Activated B cell treated with CpG ODN at 0.5 μM for 24 hours (primary cell): ENCODE results near the gene RHOH. TPM values are rescaled to one million over a fixed set of nuclear protein-coding genes. Genes with fewer than 3 reads are reported as not detected.

ENCODE experiments used
- ATAC-seq: fragments of 200-7000 bp; cut with Tn5 transposase; one replicate; pipeline ENCODE4 v1.10.0; 2021; ENCODE audit warnings: low read depth, mild to moderate bottlenecking, moderate library complexity
- CTCF ChIA-PET: fragments of 350-600 bp; sonication (Branson Sonifier 250); formaldehyde crosslinking; loops from one replicate; lab custom pipeline; 2021; ENCODE audit warnings: antibody characterized with exemption; lab: Charles Lee
- POLR2A ChIA-PET: fragments of 350-600 bp; sonication (Branson Sonifier 250); formaldehyde crosslinking; loops from one replicate; lab custom pipeline; 2021; ENCODE audit warnings: antibody characterized with exemption; lab: Charles Lee
- DNase-seq: peaks from one replicate; pipeline ENCODE4 v3.0.0; 2022
- H3K27ac Mint-ChIP-seq: one replicate; pipeline ENCODE4 v1.8.0; 2020; ENCODE audit warnings: mixed read lengths
- H3K27me3 Mint-ChIP-seq: one replicate; pipeline ENCODE4 v1.8.0; 2021; ENCODE audit warnings: mixed read lengths
- H3K36me3 Mint-ChIP-seq: one replicate; pipeline ENCODE4 v1.8.0; 2021; ENCODE audit warnings: low read depth, mixed read lengths
- H3K4me1 Mint-ChIP-seq: one replicate; pipeline ENCODE4 v1.8.0; 2021; ENCODE audit warnings: mixed read lengths
- H3K4me3 Mint-ChIP-seq: one replicate; pipeline ENCODE4 v1.8.0; 2020; ENCODE audit warnings: mild to moderate bottlenecking, mixed read lengths
- H3K9me3 Mint-ChIP-seq: one replicate; pipeline ENCODE4 v1.8.0; 2020; ENCODE audit warnings: mixed read lengths
- intact Hi-C: fragments of 100-400 bp; cut with micrococcal nuclease; formaldehyde crosslinking; loops from one replicate; pipeline ENCODE4 v1.15.1; 2024
- total RNA-seq: library from RNA; stranded (reverse); gene quantifications from 2 replicates; pipeline ENCODE4 v1.2.3, GENCODE V29; 2022
- TF ChIP-seq, protein P1 (sequence below): fragments of 200-600 bp; IDR thresholded peaks from one replicate; pipeline ENCODE4 v1.8.0; 2022; ENCODE audit warnings: antibody characterized with exemption, mild to moderate bottlenecking

The RHOH gene
- total RNA-seq, 1 donor from 2014 or later, result 183 TPM

DNA sequence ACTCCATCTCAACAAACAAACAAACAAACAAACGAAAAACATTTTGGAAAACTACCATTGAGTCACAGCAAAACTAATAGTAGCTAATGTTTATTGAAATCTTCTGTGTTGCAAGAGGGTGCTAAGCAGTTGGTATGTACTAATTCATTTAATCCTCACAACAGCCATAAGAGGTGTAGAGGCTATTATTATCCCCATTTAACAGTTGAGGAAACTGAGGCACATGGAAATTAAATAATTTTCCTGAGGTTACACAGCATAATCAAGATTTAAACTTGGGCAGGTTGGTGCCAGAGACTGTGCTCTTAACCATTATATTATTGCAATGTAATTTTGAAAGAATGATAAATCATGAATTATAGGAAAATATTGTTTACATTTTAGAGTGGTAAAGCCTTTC, 17.5 kb upstream of the RHOH start:
- peaks cover 61% of the 10 kb centered on the region for H3K4me1 Mint-ChIP-seq
- H3K27me3 Mint-ChIP-seq, result no peaks in the 10 kb centered on the region
- ATAC-seq (no peak), DNase-seq (no peak)
- H3K9me3 Mint-ChIP-seq, result no peaks in the 10 kb centered on the region
- no peaks in the 10 kb centered on the region for H3K36me3 Mint-ChIP-seq
- TF ChIP-seq, protein P1, sequence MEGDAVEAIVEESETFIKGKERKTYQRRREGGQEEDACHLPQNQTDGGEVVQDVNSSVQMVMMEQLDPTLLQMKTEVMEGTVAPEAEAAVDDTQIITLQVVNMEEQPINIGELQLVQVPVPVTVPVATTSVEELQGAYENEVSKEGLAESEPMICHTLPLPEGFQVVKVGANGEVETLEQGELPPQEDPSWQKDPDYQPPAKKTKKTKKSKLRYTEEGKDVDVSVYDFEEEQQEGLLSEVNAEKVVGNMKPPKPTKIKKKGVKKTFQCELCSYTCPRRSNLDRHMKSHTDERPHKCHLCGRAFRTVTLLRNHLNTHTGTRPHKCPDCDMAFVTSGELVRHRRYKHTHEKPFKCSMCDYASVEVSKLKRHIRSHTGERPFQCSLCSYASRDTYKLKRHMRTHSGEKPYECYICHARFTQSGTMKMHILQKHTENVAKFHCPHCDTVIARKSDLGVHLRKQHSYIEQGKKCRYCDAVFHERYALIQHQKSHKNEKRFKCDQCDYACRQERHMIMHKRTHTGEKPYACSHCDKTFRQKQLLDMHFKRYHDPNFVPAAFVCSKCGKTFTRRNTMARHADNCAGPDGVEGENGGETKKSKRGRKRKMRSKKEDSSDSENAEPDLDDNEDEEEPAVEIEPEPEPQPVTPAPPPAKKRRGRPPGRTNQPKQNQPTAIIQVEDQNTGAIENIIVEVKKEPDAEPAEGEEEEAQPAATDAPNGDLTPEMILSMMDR, result no peak
- ChIA-PET POLR2A (no interaction called here), CTCF (interaction anchor here (1.2 kb wide), 1 partner anchor 129 kb away, joined by 3 read pairs; no protein-coding TSS in a partner anchor)
- intact Hi-C loops, result no loop called here
- H3K4me3 Mint-ChIP-seq, result no peak overlapping the region
- no peak overlapping the region for H3K27ac Mint-ChIP-seq

DNA sequence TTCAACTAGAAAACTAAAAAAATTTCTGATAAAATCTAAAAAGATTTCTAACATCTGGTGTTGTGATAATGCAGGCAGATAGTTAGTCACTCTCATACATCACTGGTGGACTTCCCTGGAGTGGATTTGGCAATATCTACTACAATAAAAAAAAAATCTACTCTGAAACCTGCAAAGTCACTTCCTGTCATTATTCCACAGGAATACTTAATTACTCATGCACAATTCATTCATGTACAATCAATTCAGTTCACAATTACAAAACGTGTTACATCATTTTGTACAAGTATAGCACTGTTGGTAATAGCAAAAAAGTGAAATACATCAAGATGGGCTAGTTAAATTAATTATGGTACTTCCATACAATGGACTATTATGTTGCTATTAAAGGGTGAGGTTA, 16.5 kb upstream of the RHOH start:
- POLR2A ChIA-PET, result interaction anchor here (1.1 kb wide), 1 partner anchor 25 kb away, joined by 4 read pairs; no protein-coding TSS in a partner anchor
- no peak for ATAC-seq
- H3K4me3 Mint-ChIP-seq, result no peak overlapping the region

DNA sequence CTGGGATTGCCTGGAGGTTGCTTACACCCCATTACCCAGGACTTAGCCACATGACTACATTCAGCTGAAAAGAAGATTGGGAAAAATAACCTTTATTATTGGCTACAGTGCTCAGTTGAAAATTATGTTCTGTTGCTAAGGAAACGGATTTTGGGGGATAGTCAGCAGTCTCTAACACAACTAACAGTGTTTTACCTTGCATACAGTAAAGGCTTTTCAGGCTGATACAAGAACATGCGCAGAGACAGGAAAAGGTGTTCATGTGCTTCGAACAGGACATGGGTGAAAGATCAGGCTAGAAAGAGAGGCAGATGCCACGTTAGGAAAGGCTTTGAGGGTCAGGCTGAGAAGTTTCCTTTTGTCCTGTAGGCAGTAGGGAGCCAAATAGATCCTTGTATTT, 14.8 kb upstream of the RHOH start:
- H3K4me3 Mint-ChIP-seq, result peak overlapping the region; percentile 7
- H3K4me1 Mint-ChIP-seq, result peaks cover 76% of the 10 kb centered on the region
- no peaks in the 10 kb centered on the region for H3K36me3 Mint-ChIP-seq
- ChIA-PET POLR2A (interaction anchor here (0.6 to 11.7 kb wide), 6 partner anchors 9 to 486 kb away, joined by 3 to 457 read pairs (median 31); partner anchors contain the start of gene RHOH), CTCF (no interaction called here)
- DNase-seq, result no peak
- intact Hi-C loops, result no loop called here
- H3K27me3 Mint-ChIP-seq, result no peaks in the 10 kb centered on the region
- no peak for ATAC-seq
- peak overlapping the region; percentile 42 for H3K27ac Mint-ChIP-seq
- TF ChIP-seq, protein P1, result no peak
- H3K9me3 Mint-ChIP-seq, result no peaks in the 10 kb centered on the region

More for the DNA sequence above, 16.5 kb upstream of the RHOH start:
- intact Hi-C loops, result no loop called here
- Mint-ChIP-seq H3K4me1 (peaks cover 62% of the 10 kb centered on the region), H3K36me3 (no peaks in the 10 kb centered on the region), H3K27me3 (no peaks in the 10 kb centered on the region), H3K9me3 (no peaks in the 10 kb centered on the region), H3K27ac (peak overlapping the region; percentile 12)
- no peak for DNase-seq
- TF ChIP-seq, protein P1, result no peak
- CTCF ChIA-PET, result no interaction called here

DNA sequence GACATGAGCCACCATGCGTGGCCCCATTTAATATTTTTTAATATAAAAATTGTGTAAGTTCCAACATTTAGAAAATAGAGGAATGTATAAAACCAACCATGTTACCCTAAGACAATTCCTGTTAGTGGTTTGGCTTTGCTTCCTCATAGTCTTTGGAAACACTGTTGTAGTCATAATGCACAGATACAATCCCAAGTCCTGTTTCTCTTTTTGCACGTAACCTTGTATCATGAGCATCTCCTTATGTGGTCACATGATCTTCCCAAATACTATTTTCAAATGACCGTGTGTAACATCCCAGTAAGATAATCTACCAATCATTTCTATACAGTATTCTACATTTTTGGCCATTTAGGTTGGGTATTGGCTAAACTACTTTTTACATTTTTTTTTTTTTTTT, 13.9 kb upstream of the RHOH start:
- DNase-seq (no peak), ATAC-seq (no peak)
- Mint-ChIP-seq H3K27me3 (no peaks in the 10 kb centered on the region), H3K4me1 (peaks cover 80% of the 10 kb centered on the region), H3K36me3 (no peaks in the 10 kb centered on the region), H3K9me3 (no peaks in the 10 kb centered on the region), H3K27ac (peak overlapping the region; percentile 18), H3K4me3 (no peak overlapping the region)
- intact Hi-C loops, result no loop called here
- ChIA-PET POLR2A (interaction anchor here (0.6 to 11.7 kb wide), 7 partner anchors 8 to 123 kb away, joined by 5 to 457 read pairs (median 50); partner anchors contain the start of gene RHOH), CTCF (interaction anchor here (2.6 to 2.9 kb wide), 2 partner anchors 31 to 134 kb away, joined by 7 to 12 read pairs; no protein-coding TSS in a partner anchor)
- TF ChIP-seq, protein P1, result no peak

DNA sequence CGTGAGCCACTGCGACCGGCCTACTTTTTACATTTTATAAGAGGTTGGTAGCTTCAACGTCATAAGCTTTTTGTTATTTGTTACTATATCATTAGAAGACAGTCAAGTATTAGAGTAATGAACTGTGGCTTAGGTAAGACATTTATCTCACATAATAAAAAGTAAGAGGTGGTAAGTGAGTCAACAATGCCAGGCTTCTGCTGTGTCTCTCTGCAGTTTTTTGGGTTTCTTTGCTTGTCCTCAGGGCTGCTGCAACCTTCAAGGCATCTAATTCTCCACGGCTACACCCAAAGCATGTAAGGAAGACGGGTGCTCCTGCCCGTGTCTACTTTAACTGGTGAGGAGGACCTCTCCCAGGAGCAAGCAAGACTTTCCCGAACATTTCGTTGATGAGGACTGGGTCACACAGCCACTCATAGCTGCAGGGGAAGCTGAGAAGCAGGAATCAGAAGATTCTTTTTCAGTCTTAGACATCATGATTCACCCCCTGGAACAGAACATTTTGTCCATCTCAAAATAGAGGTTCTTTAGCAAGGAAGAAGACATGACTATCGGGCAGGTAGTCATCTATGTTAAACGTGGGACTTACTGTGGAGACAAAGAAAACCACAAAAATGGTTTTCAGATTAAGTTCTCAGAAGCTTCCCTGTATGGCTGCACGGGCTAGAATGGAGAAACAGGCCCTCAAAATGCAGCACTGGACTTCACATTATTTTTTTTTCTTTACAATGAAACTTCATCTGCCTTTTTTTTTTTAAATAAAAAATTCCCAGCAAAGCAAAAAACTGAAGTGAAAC, 13.0 kb upstream of the RHOH start:
- Mint-ChIP-seq H3K4me3 (peak overlapping the region; percentile 69), H3K27ac (peak overlapping the region; percentile 92), H3K36me3 (no peaks in the 10 kb centered on the region), H3K27me3 (no peaks in the 10 kb centered on the region), H3K4me1 (peaks cover 78% of the 10 kb centered on the region), H3K9me3 (no peaks in the 10 kb centered on the region)
- ChIA-PET CTCF (interaction anchor here (0.7 to 3.5 kb wide), 6 partner anchors 12 to 133 kb away, joined by 3 to 25 read pairs (median 6); partner anchors contain the start of gene RHOH), POLR2A (interaction anchor here (0.6 to 11.7 kb wide), 24 partner anchors 9 to 1153 kb away, joined by 3 to 457 read pairs (median 5); partner anchors contain the start of genes N4BP2 and RHOH)
- TF ChIP-seq, protein P1, result no peak
- ATAC-seq, result peak; percentile 23
- intact Hi-C loops, result loop anchor here (1.0 to 2.0 kb wide), 3 partner anchors 11 to 34 kb away; no protein-coding TSS in a partner anchor
- no peak for DNase-seq
